Esophagus squamous epithelium (tissue), 5 donors: ENCODE data around the gene GRID2IP. TPM values are rescaled to one million over a fixed set of nuclear protein-coding genes. Genes with fewer than 3 reads are reported as not detected.

ENCODE experiments used
- DNase-seq: peaks from one replicate; lab custom pipeline; 2025; lab: John Stamatoyannopoulos, UW
- H3K27ac ChIP-seq, 4 donors: fragments of 200-600 bp; sonication (generic); one replicate each; pipeline ENCODE4 v1.5.1; 2016 to 2019; ENCODE audit warnings: mild to moderate bottlenecking in 1 of 4
- H3K27me3 ChIP-seq, 4 donors: fragments of 200-600 bp; sonication (generic); 1 replicate in 3 of 4; 2 replicates in 1 of 4; pipeline versions ENCODE4 v1.5.1 to v1.6.0; 2017 to 2021; ENCODE audit warnings: antibody characterized with exemption in 1 of 4
- H3K36me3 ChIP-seq, 3 donors: fragments of 200-600 bp; sonication (generic); one replicate each; pipeline ENCODE4 v1.5.1; 2016 to 2019
- H3K4me1 ChIP-seq, 3 donors: fragments of 200-600 bp; sonication (generic); one replicate each; pipeline ENCODE4 v1.5.1; 2017 to 2019
- H3K4me3 ChIP-seq, 4 donors: fragments of 200-600 bp; sonication (generic); 1 replicate in 3 of 4; 2 replicates in 1 of 4; pipeline ENCODE4 v1.5.1; 2016 to 2019; ENCODE audit warnings: mild to moderate bottlenecking in 2 of 4, moderate library complexity in 1 of 4
- H3K9me3 ChIP-seq, 3 donors: fragments of 200-600 bp; sonication (generic); one replicate each; pipeline ENCODE4 v1.5.1; 2016 to 2019
- CTCF ChIP-seq, 6 experiments: fragments of 450-650 bp in 4 of 6; fragments of 200-600 bp in 2 of 6; sonication (generic) in 2 of 6; IDR thresholded peaks; one replicate each; pipeline ENCODE4 v1.5.1; 2016 to 2019; ENCODE audit warnings: antibody characterized with exemption in 6 of 6, mild to moderate bottlenecking in 4 of 6, moderate library complexity in 4 of 6
- POLR2A ChIP-seq, 4 donors: fragments of 450-650 bp; IDR thresholded peaks; one replicate each; pipeline ENCODE4 v1.6.1; 2017; ENCODE audit warnings: antibody characterized with exemption in 4 of 4, mild to moderate bottlenecking in 4 of 4, moderate library complexity in 3 of 4
- WGBS, 2 donors: methylation state at CpG; one replicate each; pipeline ENCODE4 v1.1.5; 2018; 5-methylcytosine and 5-hydroxymethylcytosine counted together
- intact Hi-C: fragments of 100-400 bp; cut with DNase I; formaldehyde crosslinking; loops from one replicate; pipeline ENCODE4 v1.15.0; 2022
- total RNA-seq, 4 donors: library from RNA; depleted of rRNA; stranded (reverse); fragments of >200 nt; gene quantifications; one replicate each; pipeline ENCODE4 v1.1.0, GENCODE V29; 2016
- donor health status: DM: yes; HTN: yes; CAD: no.

GRID2IP gene
- total RNA-seq, 4 donors from 2014 or later, result 0.38 to 1.1 (median 0.44) TPM; not detected in 1

- Histone ChIP-seq H3K27me3 (no peaks in the 10 kb centered on the region), H3K4me3 (no peak overlapping the region), H3K36me3 (no peaks in the 10 kb centered on the region), H3K4me1 (peaks cover 0 to 5% (median 3%) of the 10 kb centered on the region in 3 donors), H3K9me3 (peaks cover 0 to 7% (median 0%) of the 10 kb centered on the region in 3 donors), H3K27ac (no peak overlapping the region)
- WGBS, 2 donors, result 13 to 40% methylated on average over 1 of the region's 1 CpG
- intact Hi-C loops, result no loop called here
- no peak for TF ChIP-seq POLR2A (IDR thresholded peaks at IDR 0.05)
- TF ChIP-seq CTCF (IDR thresholded peaks at IDR 0.05), result no peak
- no peak for DNase-seq
These were observed 61.6 kb downstream of the GRID2IP start for GRCh38 chr7:6489612-6490011.

- H3K9me3 ChIP-seq, result peaks cover 0 to 7% (median 0%) of the 10 kb centered on the region in 3 donors
- 57 to 93% methylated on average over 1 to 3 of the region's 4 CpGs for WGBS, 2 donors
- H3K27ac ChIP-seq, result no peak overlapping the region
- no peak overlapping the region for H3K4me3 ChIP-seq
- intact Hi-C loops, result no loop called here
- no peaks in the 10 kb centered on the region for H3K27me3 ChIP-seq
- peaks cover 0 to 2% (median 0%) of the 10 kb centered on the region in 3 donors for H3K36me3 ChIP-seq
- TF ChIP-seq POLR2A (IDR thresholded peaks at IDR 0.05), result no peak
- no peak for TF ChIP-seq CTCF (IDR thresholded peaks at IDR 0.05)
- no peak for DNase-seq
- peaks cover 8 to 20% (median 12%) of the 10 kb centered on the region in 3 donors for H3K4me1 ChIP-seq
These were observed 64.1 kb downstream of the GRID2IP start for GRCh38 chr7:6487184-6487545.

DNA sequence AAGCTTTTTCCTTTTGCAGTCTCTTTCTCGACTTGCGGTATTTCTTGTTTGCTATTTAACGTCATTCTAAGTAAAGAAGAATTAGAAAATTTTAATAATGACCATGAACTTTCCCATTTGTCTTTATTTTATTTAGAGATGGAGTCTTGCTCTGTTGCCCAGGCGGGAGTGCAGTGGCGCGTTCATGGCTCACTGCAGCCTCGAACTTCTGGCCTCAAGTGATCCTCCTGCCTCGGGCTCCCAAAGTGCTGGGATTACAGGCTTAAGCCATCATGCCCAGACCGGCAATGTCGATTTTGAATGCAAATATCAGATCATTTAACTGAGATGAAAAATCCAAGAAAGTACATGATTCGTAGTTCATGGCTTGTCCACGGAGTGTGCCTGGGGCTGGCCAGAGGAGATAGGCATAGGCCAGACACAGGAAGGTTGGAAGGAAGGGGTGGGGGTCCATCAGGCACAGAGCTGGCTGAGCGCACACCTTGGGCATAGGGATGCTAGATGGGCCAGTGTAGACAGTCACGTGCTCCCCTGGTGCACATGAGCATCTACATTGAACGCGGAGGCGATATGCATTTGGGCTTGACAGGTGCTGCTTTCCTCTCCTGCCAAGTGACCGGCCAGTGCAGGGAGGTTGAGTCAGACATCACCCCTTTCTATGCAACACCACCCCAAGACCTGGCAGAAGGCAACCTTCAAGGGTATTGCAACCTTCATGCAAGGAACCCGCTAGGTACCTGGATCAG, 64.7 kb downstream of the GRID2IP start:
- DNase-seq, result no peak
- intact Hi-C loops, result no loop called here
- no peaks in the 10 kb centered on the region for H3K27me3 ChIP-seq
- H3K9me3 ChIP-seq, result peaks cover 0 to 7% (median 0%) of the 10 kb centered on the region in 3 donors
- 82 to 83% methylated on average over 14 of the region's 19 CpGs for WGBS, 2 donors
- no peak overlapping the region for H3K4me3 ChIP-seq
- H3K27ac ChIP-seq, result no peak overlapping the region
- TF ChIP-seq CTCF (IDR thresholded peaks at IDR 0.05) (no peak), POLR2A (IDR thresholded peaks at IDR 0.05) (no peak)
- peaks cover 0 to 8% (median 0%) of the 10 kb centered on the region in 3 donors for H3K36me3 ChIP-seq
- peaks cover 13 to 26% (median 18%) of the 10 kb centered on the region in 3 donors for H3K4me1 ChIP-seq

DNA sequence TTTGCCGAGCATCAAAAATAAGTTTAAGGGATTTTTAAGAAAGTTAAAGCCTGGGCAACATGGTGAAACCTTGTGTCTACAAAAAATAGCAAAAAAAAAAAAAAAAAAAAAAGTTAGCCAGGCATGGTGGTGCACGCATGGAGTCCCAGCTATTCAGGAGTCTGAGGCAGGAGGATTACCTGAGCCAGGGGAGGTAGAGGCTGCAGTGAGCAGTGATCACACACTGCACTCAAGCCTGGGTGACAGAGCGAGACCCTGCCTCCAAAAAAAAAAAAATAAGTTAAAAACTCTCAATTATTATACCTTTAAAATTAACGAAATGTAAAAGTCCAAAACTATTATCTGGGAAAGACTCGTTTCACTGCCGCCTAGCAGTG, 68.5 kb downstream of the GRID2IP start:
- WGBS, 2 donors, result 19 to 28% methylated on average over 6 of the region's 6 CpGs
- no peaks in the 10 kb centered on the region for H3K9me3 ChIP-seq
- no peaks in the 10 kb centered on the region for H3K27me3 ChIP-seq
- TF ChIP-seq POLR2A (IDR thresholded peaks at IDR 0.05), result no peak
- no peak for TF ChIP-seq CTCF (IDR thresholded peaks at IDR 0.05)
- intact Hi-C loops, result no loop called here
- H3K4me1 ChIP-seq, result peaks cover 30 to 54% (median 32%) of the 10 kb centered on the region in 3 donors
- H3K36me3 ChIP-seq, result peaks cover 0 to 26% (median 0%) of the 10 kb centered on the region in 3 donors
- DNase-seq, result no peak
- peak overlapping the region; percentile 90 to 97 (median 94) for H3K27ac ChIP-seq
- peak overlapping the region; percentile 83 to 99 (median 94) for H3K4me3 ChIP-seq

- Histone ChIP-seq H3K27ac (peak overlapping the region in 1 of 4 donors; percentile 93), H3K27me3 (no peaks in the 10 kb centered on the region), H3K4me3 (peak overlapping the region in 2 of 4 donors; percentile 83 to 99), H3K4me1 (peaks cover 30 to 58% (median 32%) of the 10 kb centered on the region in 3 donors), H3K36me3 (peaks cover 0 to 26% (median 0%) of the 10 kb centered on the region in 3 donors), H3K9me3 (no peaks in the 10 kb centered on the region)
- TF ChIP-seq CTCF (IDR thresholded peaks at IDR 0.05) (no peak), POLR2A (IDR thresholded peaks at IDR 0.05) (no peak)
- 54 to 68% methylated on average over 3 to 4 of the region's 4 CpGs for WGBS, 2 donors
- intact Hi-C loops, result no loop called here
- DNase-seq, result no peak
These were observed 69.0 kb downstream of the GRID2IP start for GRCh38 chr7:6482307-6482706.
